ENCODE results near the gene OPRD1. TPM values are rescaled to one million over a fixed set of nuclear protein-coding genes. Genes with fewer than 3 reads are reported as not detected.
"Not testable (repeated sequence)": the region's sequence is repeated elsewhere in the genome, so short reads cannot be mapped to it uniquely, and the experiment has no call there.

Gene OPRD1
- total RNA-seq, 1 donor from 2014 or later = not detected

DNA sequence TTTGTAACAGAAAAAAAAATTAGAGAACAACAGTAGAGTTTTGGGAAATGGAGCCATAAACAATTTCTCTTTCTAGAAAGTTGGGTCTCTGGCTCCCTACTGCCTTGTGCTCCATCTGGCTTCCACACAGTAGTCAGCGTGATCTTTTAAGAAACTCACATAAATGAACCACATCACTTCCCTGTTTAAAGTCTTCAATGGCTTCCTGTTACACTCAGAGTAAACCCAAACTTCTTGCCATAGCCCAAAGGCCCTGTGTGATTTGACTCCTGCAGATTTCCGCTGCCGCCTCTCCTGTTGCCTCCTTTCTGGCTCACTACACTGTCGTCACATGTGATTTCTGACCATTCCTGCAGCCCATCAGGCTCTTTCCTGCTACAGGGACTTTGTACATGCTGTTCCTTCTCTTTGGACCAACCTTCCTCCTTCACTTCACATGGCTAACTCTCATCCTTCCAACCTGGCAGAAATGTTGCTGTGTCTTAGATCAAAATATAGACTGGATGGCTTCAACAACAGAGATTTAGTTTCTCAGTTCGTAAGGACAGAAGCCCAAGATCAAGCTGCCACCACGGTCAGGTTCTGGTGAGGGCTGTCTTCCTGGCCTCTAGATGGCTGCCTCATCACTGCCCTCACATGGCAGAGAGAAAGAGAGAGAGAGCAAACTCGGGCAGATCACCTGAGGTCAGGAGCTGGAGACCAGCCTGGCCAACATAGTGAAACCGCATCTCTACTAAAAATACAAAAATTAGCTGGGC is 34.0 kb downstream of the OPRD1 start:
- no peak for DNase-seq (ENCODE audit: low read depth, low spot score)

DNA sequence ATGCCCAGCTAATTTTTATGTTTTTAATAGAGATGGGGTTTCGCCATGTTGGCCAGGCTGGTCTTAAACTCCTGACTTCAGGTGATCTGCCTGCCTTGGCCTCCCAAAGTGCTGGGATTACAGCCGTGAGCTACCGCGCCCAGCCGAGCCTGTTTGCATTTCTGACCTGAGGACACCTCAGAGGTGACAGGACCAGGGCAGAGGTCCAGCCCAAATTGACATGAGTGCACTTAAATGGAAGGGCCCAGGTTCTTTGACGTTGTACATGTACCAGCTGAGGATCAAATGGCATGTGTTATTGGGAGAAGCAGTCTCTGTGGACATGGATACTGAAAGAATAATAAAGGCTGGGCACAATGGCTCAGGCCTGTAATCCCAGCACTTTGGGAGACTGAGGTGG is 35.2 kb downstream of the OPRD1 start:
- DNase-seq (ENCODE audit: low read depth, low spot score) = not testable (repeated sequence)

DNA sequence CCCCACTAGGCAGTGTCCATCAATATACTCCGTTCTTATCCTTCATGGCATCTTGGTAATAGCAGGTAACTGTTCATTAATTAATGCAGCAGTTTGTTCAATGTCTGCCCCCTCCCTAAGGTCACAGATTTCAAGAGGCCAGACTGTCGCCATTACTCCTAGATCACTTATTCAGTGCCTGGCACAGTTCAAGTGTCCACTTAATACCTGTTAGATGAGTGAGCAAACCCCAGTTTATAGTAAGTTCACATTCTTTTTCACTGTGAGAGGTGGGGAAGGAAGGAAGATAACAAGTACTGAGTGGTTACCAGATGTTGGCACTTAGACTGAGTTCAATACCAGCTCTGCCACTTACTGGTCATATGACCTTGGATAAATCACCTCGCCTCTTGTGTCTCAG is 36.4 kb downstream of the OPRD1 start:
- no peak for DNase-seq (ENCODE audit: low read depth, low spot score)

DNA sequence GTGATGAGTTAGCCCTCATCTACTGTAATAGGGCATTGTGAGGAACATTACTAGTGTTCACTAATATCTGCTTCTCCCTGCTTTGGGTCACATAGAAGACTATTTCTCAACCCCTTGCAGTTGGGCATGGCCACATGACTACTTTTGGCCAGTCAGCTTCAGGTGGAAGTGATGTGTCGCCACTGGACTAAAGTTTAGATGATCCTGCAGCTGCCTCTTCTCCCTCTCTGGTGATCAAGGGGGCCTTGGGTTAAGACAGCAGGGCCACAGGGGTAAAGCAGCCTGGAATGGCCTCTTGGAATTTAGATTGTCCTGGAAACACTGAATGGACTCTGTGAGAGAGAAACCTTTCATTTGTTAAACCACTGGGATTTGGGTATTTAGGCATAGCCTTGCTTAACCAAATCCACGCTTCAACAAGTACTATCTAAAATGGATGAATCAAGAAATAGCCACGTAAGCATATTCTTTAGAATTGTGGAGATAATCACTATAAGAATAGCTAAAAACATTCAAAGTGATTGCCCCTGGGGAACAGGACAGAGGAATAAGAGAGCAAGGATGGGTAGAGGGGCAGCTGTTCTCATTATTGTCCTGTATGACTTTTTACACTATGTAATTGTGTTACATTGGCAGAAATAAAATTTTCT is 41.2 kb downstream of the OPRD1 start:
- DNase-seq (ENCODE audit: low read depth, low spot score) = no peak

DNA sequence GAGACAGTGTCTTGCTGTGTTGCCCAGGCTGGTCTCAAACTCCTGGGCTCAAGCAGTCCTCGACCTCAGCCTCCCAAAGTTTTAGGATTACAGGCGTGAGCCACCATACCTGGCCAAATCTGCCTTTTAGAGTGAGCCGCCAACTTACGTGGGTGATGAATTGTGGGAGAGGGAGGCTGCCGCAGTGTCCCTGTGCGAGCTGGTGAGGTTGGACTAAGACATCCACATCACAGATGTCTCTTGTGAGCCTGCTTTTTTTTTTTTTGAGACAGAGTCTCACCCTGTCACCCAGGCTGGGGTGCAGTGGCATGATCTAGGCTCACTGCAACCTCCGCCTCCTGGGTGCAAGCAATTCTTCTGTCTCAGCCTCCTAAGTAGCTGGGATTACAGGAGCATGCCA is 42.4 kb downstream of the OPRD1 start:
- not testable (repeated sequence) for DNase-seq (ENCODE audit: low read depth, low spot score)

DNA sequence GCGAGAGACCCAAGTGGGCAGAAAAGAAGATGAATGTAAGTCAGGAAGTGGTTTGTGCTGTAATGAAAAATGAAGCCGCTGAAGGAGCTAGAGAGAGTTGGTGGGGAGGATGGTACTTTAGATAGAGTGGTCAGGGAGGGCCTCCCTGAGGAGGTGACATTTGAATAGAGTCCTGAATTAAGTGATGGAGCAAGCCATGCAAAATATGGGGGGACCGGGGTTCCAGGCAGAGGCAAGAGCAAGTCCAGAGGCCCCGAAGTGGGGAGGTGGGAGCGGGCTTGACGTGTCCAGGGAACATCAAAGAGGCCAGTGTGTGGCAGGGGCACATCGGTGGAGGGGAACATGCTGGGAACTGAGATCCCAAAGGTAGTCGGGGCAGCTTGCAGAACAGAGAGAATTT is 43.1 kb downstream of the OPRD1 start:
- DNase-seq (ENCODE audit: low read depth, low spot score) = no peak

DNA sequence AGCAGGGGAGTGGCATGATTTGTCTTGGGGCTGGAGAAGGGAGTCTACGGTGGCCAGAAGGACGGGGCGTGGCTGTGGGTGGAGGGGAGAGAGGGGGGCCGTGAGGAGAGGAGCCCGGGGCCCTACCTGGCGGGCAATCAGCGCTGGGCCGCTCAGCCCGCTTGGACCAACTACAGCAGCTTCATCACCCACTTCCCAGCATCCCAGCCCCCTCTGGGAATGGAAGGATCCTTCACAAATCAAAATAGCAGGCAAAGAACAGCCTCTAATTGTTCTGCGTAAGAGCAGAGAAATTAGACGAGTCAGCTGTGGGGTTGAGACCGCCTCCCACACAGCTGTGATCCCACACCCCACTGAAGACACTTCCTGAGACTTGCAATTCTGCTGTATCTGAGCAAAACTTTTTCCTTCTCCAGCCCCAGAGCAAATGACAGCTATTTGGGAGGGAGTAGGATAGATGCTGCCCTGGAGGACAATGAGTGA is 43.5 kb downstream of the OPRD1 start:
- no peak for DNase-seq (ENCODE audit: low read depth, low spot score)

DNA sequence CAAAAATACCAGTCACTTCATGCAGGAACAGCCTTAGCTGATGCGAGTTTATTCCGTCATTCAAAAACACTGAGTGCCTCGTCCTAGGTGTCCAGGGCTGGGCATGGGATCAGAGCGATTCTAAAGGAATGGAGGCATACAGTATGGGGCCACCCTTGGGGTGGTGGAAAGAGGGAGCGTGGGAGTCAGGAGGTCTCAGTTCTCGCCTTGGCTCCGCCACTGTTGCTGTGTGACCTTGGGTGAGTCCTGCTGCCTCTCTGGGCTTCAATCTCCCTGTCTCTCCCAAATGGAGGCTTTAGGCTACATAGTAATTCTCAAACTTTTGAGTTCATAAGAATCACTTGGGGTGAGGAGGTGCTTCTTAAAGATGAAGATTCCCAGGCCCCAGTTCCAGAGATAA is 44.0 kb downstream of the OPRD1 start:
- no peak for DNase-seq (ENCODE audit: low read depth, low spot score)

DNA sequence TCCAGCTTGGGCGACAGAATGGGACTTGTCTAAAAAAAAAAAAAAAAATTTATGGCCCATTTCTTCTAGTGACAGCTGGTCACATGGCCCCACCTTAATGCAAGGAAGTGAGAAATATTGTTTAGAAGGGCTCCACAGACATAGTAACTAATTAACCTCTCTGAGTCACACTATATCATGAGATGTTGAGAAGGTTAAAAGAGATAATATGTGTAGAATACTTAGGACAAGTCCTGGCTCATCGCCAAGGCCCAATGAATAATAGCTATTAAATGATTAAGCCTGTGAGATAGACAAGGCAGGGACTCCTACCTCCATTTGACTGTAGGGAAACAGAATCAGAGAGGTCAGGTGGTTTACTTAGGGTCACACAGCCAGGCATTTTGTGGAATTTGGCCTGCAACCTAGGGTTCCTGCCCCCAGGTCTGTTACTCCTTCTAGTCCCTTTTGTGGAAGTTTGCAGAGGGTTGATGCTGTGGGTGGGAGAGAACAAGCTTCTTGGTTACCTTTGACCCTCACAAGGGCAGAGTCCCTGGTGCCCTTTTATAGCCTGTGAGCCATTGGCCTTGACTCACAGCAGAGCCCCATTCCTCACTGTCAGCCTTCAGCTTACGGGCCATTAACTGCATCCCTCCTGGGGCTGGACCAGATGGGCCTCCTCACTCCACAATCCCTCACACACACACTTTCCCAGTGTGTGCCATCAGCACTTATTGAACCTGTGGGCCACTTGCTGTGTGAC is 48.5 kb downstream of the OPRD1 start:
- DNase-seq (ENCODE audit: low read depth, low spot score) = no peak

DNA sequence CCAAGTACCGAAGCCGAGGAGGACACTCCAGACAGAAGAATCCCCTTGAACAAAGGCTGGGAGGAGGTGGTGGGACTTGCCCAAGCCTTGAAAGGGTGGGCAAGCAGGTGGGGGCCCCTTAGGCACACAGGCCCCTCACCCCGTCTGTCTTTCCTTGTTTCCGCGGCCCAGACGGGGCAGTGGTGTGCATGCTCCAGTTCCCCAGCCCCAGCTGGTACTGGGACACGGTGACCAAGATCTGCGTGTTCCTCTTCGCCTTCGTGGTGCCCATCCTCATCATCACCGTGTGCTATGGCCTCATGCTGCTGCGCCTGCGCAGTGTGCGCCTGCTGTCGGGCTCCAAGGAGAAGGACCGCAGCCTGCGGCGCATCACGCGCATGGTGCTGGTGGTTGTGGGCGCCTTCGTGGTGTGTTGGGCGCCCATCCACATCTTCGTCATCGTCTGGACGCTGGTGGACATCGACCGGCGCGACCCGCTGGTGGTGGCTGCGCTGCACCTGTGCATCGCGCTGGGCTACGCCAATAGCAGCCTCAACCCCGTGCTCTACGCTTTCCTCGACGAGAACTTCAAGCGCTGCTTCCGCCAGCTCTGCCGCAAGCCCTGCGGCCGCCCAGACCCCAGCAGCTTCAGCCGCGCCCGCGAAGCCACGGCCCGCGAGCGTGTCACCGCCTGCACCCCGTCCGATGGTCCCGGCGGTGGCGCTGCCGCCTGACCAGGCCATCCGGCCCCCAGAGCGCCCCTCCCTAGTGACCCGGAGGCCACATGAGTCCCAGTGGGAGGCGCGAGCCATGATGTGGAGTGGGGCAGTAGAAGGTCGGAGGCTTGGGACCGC is 50.8 kb downstream of the OPRD1 start:
- no peak for DNase-seq (ENCODE audit: low read depth, low spot score)

DNA sequence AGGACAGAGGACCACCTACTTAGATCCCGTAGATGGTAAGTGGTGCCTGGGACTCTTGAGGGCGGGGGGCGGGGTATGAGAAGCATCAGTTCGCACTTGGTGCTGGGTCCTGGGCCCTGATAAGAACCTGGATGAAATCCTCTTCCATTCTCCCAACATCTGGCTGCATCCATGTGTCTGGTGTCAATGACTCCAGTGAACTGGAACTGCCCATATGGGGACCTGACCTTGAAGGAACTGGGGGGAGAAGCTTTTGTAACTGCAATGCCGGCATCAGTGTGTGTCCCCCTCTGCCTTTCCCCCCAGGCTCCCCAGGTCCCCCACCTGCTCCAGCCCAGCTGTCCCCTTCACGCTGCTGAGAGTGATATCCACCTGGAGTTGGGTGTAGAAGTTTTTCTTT is 52.7 kb downstream of the OPRD1 start:
- no peak for DNase-seq (ENCODE audit: low read depth, low spot score)

DNA sequence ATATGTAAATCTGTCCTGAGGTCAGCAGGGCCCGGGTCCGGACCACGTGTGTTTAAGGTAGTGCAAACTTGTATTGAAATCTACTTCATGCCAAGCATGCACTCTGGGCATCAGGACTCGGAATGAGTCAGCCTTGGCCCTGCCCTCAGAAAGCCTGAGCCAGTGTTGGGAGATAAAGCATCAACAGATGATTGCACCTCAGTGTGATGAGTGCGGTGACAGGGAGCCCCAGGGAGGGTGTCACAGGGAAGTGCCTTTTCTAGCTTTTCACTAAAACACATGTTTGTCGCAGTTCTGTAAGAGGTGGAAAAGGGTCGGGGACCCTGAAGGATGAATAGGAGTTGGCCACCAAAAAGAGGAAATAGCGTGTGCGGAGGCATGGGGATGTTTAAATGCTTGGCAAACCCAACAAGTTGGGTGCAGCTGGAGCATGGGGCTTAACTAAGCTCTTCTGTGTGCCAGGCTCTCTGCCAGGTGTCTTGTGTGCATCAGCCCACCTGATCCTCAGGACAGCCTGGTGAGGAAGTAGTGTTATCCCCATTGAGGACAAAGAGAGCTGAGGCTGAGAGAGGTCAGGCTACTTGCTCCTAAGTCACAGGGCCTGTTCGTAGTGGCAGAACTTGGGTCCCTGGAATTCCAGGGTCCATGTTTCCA is 54.2 kb downstream of the OPRD1 start:
- DNase-seq (ENCODE audit: low read depth, low spot score) = no peak

DNA sequence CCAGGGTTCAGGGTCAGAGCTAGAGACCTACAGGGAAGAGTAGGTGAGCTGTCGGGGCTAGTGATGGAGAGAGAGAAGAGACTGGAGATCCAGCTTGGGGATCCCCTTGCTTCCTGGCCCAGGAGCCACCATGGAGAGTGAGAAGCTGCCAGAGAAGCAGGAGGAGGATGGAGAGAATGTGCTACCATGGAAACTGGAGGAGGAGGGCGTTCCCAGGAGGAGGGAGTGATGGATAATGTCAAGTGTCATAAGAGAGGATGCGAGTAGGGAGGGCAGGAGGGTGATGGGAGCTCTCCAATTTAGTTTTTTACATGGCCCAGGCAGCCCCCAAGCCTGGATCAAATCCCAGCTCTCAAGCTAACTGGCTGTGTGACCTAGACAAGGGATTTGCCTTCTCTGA is 55.9 kb downstream of the OPRD1 start:
- DNase-seq (ENCODE audit: low read depth, low spot score) = no peak

DNA sequence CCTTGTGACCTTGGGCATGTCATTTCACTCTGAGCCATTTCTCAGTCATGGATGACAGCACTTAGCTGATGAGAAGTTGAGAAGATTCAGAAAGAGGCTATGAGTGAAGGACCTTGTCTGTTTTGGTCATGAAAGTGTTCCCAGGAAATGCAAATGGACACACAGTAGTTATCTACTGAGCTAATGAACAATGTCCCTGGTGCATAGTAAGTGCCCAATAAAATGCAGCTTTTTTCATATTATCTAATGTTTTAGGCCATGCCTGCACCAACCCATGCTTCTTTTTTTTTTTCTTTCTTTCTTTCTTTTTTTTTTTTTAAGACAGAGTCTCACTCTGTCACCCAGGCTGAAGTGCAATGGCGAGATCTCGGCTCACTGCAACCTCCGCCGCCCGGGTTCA is 58.0 kb downstream of the OPRD1 start:
- DNase-seq (ENCODE audit: low read depth, low spot score) = no peak

DNA sequence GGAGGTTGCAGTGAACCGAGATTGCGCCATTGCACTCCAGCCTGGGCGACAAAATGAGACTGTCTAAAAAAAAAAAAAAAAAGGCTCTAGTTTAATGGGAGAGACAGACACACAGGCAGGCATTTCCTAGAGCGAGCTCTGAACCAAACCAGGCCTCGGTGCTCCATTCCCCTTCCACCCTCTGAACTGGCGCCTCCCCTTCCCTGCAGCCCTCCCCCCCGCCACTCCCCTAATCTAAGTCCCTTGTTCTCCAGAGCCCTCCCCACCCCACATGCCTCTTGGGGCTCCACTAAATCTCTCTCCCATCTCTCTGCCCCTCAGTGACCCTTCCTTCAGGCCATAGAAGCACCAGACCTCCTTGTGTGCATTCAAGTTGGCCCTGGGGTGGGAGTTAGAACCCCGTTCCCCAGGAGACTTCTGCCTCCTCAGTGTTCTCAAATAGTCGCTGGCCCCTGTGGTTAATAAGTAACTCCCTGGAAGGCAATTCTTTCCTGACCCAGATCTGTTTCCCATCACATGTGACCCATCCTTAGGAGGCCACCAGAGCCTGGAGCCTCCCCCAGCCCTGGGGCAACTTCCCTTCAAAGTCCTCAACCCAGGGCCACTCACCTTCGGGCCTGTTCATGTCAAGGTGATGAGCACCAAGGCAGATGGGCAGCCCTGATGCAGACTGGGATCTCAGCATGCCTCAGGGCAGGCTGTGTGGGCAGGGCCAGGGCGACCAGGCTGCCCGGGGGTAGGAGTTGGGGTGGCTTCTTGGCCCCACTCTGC is 59.8 kb downstream of the OPRD1 start:
- DNase-seq (ENCODE audit: low read depth, low spot score) = no peak

DNA sequence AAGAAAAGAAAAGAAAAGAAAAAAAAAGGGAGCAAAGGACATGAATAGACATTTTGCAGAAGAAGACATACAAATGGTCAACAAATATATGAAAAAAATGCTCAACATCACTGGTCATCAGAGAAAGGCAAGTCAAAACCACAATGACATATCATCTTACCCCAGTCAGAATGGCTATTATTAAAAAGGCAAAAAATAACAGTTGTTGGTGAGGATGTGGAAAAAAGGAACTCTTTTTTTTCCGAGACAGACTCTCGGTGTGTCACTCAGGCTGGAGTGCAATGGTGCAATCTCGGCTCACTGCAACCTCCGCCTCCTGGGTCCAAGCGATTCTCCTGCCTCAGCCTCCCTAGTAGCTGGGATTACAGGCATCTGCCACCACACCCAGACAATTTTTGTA is 63.2 kb downstream of the OPRD1 start:
- DNase-seq (ENCODE audit: low read depth, low spot score) = not testable (repeated sequence)

DNA sequence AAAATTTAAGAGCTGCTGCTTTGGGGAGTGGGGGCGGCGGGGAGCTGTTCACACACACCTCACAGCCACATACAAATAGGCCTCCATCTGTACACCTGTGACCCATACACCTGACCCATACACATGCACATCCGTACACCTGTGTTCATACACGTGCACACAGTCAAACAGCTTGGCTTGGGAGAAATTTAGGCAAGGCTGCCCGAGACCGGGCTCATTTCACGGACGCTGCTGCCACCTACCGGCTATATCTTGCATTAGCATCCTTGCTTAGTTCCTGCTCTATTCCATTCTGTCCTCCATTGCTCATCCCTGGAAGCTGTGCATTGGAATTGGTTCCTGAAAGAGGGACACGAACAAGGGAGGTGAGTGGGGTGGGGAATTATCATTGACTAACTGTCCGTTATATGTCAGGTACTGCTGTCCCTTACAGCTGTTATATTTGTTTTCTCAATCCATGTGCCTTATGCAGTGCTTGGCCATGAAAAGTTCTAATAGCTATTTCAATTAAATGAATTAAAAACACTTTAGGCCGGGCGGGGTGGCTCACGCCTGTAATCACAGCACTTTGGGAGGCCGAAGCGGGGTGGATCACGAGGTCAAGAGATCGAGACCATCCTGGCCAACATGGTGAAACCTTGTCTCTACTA is 65.3 kb downstream of the OPRD1 start:
- no peak for DNase-seq (ENCODE audit: low read depth, low spot score)

DNA sequence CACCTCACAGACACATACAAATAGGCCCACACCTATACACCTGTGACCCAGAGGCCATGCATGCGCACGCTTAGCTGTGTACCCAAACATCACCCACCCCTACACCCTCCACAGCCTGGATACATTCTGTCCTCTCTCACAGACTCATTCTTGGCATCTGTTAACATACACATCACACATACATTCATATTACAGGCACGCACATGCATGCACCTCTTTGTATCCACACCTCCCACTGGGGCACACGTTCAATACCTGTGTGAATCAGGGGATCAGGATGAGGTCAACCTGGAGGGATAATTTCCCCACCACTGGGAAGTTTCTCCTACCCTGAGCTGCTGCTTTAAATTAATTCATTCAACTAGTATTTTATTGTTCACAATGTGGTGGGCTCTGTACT is 66.8 kb downstream of the OPRD1 start:
- DNase-seq (ENCODE audit: low read depth, low spot score) = no peak

DNA sequence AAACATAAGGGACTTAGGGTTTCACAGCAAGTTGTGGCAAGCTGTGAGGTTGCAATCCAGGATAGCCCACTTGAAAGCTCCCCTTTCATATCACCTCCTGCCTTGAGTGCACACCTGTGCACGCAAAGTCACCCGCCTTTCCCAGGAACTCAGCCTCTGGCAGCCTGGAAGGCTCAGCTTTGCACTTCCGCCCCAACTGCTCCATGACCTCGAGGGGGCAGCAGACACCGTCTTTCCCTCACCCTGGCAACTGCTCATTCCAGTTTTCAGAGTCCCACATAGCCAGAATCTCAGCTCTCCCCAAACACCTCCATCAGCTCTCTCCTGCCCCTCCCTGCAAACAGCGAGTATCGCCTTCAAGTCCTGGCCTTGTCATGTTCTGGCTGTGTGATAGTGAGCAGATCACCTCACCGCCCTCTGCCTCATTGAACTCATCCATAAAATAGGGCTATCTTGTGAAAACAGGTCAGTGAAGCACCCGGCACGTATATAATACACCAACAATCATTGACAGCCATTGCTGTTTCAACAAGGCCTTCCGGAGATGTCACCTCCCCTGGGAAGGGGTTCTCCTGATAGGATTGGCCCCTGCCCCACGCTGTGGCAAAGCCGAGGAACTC is 70.1 kb downstream of the OPRD1 start:
- DNase-seq (ENCODE audit: low read depth, low spot score) = peak; percentile 47
